Hematopoietic multipotent progenitor cell treated with erythropoietin and hydrocortisone succinate and interleukin-3 and kit ligand, for 8 days (in vitro differentiated cells): ENCODE results near the gene TNS1.

Experiments used
- DNase-seq: peaks from one replicate; pipeline ENCODE4 v3.0.0-alpha.2; 2015

TNS1 gene

GRCh38 chr2:217859926-217860325, 142.9 kb downstream of the TNS1 start:
- DNase-seq: no peak

- DNase-seq: no peak
Observed at GRCh38 chr2:217858519-217859491, 144.0 kb downstream of the TNS1 start.

- DNase-seq: no peak
Observed at GRCh38 chr2:217857624-217858506, 144.9 kb downstream of the TNS1 start.

- no peak for DNase-seq
Observed at GRCh38 chr2:217856871-217857270, 145.9 kb downstream of the TNS1 start.

- DNase-seq: no peak
Observed at GRCh38 chr2:217856159-217856558, 146.6 kb downstream of the TNS1 start.

GRCh38 chr2:217854684-217855420, 147.9 kb downstream of the TNS1 start:
- no peak for DNase-seq

- no peak for DNase-seq
Observed at GRCh38 chr2:217853961-217854360, 148.8 kb downstream of the TNS1 start.

GRCh38 chr2:217853301-217853881, 149.4 kb downstream of the TNS1 start:
- DNase-seq: no peak

- no peak for DNase-seq
Observed at GRCh38 chr2:217852555-217853211, 150.1 kb downstream of the TNS1 start.

- DNase-seq: no peak
Observed at GRCh38 chr2:217851191-217852020, 151.4 kb downstream of the TNS1 start.

- no peak for DNase-seq
Observed at GRCh38 chr2:217849154-217849975, 153.4 kb downstream of the TNS1 start.

GRCh38 chr2:217848351-217848957, 154.3 kb downstream of the TNS1 start:
- no peak for DNase-seq

GRCh38 chr2:217847552-217848350, 155.0 kb downstream of the TNS1 start:
- DNase-seq: no peak

- DNase-seq: peak; percentile 58
Observed at GRCh38 chr2:217847115-217847514, 155.7 kb downstream of the TNS1 start.

GRCh38 chr2:217846321-217846743, 156.5 kb downstream of the TNS1 start:
- no peak for DNase-seq

- no peak for DNase-seq
Observed at GRCh38 chr2:217845301-217845700, 157.5 kb downstream of the TNS1 start.

- no peak for DNase-seq
Observed at GRCh38 chr2:217844696-217845095, 158.1 kb downstream of the TNS1 start.

GRCh38 chr2:217843324-217843723, 159.5 kb downstream of the TNS1 start:
- no peak for DNase-seq

- DNase-seq: peak; percentile 86
Observed at GRCh38 chr2:217842017-217842416, 160.8 kb downstream of the TNS1 start.
